Measurements from ENCODE around the gene RAPGEF6.

DNA sequence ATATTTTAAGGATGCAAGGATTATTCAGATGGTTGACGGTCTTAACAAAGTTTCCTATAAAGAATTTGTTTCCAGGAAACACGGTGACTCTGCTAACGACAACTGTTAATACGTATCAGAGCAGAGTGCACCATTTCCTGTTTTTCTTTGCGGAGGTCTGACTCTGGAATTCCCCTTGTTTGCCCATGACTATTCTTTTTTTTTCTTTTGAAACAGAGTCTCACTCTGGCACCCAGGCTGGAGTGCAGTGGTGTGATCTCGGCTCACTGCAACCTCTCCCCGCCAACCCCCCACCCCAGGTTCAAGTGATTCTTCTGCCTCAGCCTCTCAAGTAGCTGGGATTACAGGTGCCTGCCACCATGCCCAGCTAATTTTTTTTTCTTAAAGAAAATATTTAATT is 255.3 kb downstream of the RAPGEF6 start:
- TF ChIP-seq, protein P1, sequence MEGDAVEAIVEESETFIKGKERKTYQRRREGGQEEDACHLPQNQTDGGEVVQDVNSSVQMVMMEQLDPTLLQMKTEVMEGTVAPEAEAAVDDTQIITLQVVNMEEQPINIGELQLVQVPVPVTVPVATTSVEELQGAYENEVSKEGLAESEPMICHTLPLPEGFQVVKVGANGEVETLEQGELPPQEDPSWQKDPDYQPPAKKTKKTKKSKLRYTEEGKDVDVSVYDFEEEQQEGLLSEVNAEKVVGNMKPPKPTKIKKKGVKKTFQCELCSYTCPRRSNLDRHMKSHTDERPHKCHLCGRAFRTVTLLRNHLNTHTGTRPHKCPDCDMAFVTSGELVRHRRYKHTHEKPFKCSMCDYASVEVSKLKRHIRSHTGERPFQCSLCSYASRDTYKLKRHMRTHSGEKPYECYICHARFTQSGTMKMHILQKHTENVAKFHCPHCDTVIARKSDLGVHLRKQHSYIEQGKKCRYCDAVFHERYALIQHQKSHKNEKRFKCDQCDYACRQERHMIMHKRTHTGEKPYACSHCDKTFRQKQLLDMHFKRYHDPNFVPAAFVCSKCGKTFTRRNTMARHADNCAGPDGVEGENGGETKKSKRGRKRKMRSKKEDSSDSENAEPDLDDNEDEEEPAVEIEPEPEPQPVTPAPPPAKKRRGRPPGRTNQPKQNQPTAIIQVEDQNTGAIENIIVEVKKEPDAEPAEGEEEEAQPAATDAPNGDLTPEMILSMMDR (IDR thresholded peaks at IDR 0.05): no peak
- TF ChIP-seq POLR2AphosphoS5 (IDR thresholded peaks at IDR 0.05) (no peak), POLR2A (IDR thresholded peaks at IDR 0.05) (no peak)
